ENCODE results near the gene DSTYK. TPM values are rescaled to one million over a fixed set of nuclear protein-coding genes. Genes with fewer than 3 reads are reported as not detected.
A peak's percentile ranks its signal among the peaks of the same experiment; 100 is the strongest.

The DSTYK gene
- total and polyA plus RNA-seq, 3 donors from 2014 or later = 15.2 to 17.2 (median 15.4) TPM

GRCh38 chr1:205251576-205251975 lies 40.1 kb upstream of the DSTYK start:
- no peaks in the 10 kb centered on the region for H3K27me3 ChIP-seq
- intact Hi-C loops (cut with DNase I; ENCODE audit: low total_unique reads) = loop anchor here (10.0 kb wide), 1 partner anchor 257 kb away; no protein-coding TSS in a partner anchor
- no peaks in the 10 kb centered on the region for H3K9me3 ChIP-seq
- no peak for DNase-seq
- H3K27ac ChIP-seq = no peak overlapping the region
- no peak overlapping the region for H3K4me3 ChIP-seq
- 90 to 94% methylated on average over 5 of the region's 5 CpGs for WGBS, 2 donors
- H3K4me1 ChIP-seq = peaks cover 38% of the 10 kb centered on the region
- no peak for TF ChIP-seq POLR2A (IDR thresholded peaks at IDR 0.05)
- no peak for TF ChIP-seq CTCF (IDR thresholded peaks at IDR 0.05)
- H3K36me3 ChIP-seq (ENCODE audit: low read depth, missing control alignments) = no peaks in the 10 kb centered on the region

- 70 to 83% methylated on average over 1 to 6 of the region's 6 CpGs for WGBS, 2 donors
- intact Hi-C loops (cut with DNase I; ENCODE audit: low total_unique reads) = loop anchor here (10.0 kb wide), 1 partner anchor 256 kb away; no protein-coding TSS in a partner anchor
- Histone ChIP-seq H3K27me3 (no peaks in the 10 kb centered on the region), H3K36me3 (ENCODE audit: low read depth, missing control alignments) (no peaks in the 10 kb centered on the region), H3K27ac (no peak overlapping the region), H3K9me3 (no peaks in the 10 kb centered on the region), H3K4me1 (peaks cover 30% of the 10 kb centered on the region), H3K4me3 (no peak overlapping the region)
- TF ChIP-seq CTCF (IDR thresholded peaks at IDR 0.05) (no peak), POLR2A (IDR thresholded peaks at IDR 0.05) (no peak)
- no peak for DNase-seq
Observed at GRCh38 chr1:205250699-205251098, 39.2 kb upstream of the DSTYK start.

DNA sequence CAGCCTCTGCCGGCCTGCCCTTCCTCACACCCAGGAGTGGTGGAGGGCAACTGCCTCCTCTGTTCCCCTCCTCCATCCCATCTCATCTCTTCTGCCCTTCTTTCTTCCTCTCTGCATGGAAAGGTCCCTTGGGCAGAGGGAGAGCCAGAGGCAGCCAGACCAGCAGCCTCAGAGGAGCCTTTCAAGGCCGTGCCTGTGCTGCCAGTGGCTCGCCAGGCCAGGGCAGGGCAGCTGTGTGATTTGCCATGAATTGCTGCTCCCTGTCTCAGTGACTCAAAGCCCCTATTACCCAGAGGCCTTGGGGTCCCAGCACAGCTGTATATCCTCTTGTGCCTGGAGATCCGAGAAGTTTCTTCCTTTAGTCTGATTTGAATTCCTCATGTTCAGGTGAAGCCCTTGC lies 38.1 kb upstream of the DSTYK start:
- TF ChIP-seq POLR2A (IDR thresholded peaks at IDR 0.05) = no peak
- TF ChIP-seq CTCF (IDR thresholded peaks at IDR 0.05) = no peak
- DNase-seq = no peak
- Histone ChIP-seq H3K4me1 (peaks cover 30% of the 10 kb centered on the region), H3K9me3 (no peaks in the 10 kb centered on the region), H3K27ac (peak overlapping the region in 1 of 2 donors; percentile 19), H3K36me3 (ENCODE audit: low read depth, missing control alignments) (no peaks in the 10 kb centered on the region), H3K4me3 (no peak overlapping the region), H3K27me3 (no peaks in the 10 kb centered on the region)
- WGBS, 2 donors = 36 to 60% methylated on average over 3 to 4 of the region's 4 CpGs
- intact Hi-C loops (cut with DNase I; ENCODE audit: low total_unique reads) = loop anchor here (10.0 kb wide), 1 partner anchor 255 kb away; no protein-coding TSS in a partner anchor

GRCh38 chr1:205248793-205249601 lies 37.5 kb upstream of the DSTYK start:
- peaks cover 30% of the 10 kb centered on the region for H3K4me1 ChIP-seq
- 29 to 49% methylated on average over 5 to 11 of the region's 11 CpGs for WGBS, 2 donors
- intact Hi-C loops (cut with DNase I; ENCODE audit: low total_unique reads) = no loop called here
- no peak overlapping the region for H3K4me3 ChIP-seq
- H3K27ac ChIP-seq = peak overlapping the region in 1 of 2 donors; percentile 19
- no peaks in the 10 kb centered on the region for H3K36me3 ChIP-seq (ENCODE audit: low read depth, missing control alignments)
- H3K9me3 ChIP-seq = no peaks in the 10 kb centered on the region
- no peaks in the 10 kb centered on the region for H3K27me3 ChIP-seq
- peak; percentile 89 for DNase-seq
- TF ChIP-seq CTCF (IDR thresholded peaks at IDR 0.05) (no peak), POLR2A (IDR thresholded peaks at IDR 0.05) (no peak)
